HK-2 (cell line): Measurements from ENCODE around the gene MRPS27.

Experiments
- DNase-seq: peaks from one replicate; pipeline ENCODE4 v3.0.0-alpha.2; 2018; ENCODE audit not compliant: unreplicated experiment

Gene MRPS27

GRCh38 chr5:72319976-72320752 lies at the start of gene MRPS27, which contains the start of gene PTCD2:
Gene MRPS27 (minus strand): TSS chr5:72320240. CDS start chr5:72320221, 19 bp downstream.
Gene PTCD2 (plus strand): TSS chr5:72320373. CDS start chr5:72320383, 10 bp downstream.
- peak; percentile 90 for DNase-seq

GRCh38 chr5:72369711-72370110 lies 49.7 kb upstream of the MRPS27 start:
- no peak for DNase-seq

GRCh38 chr5:72369301-72369700 lies 49.3 kb upstream of the MRPS27 start:
- no peak for DNase-seq

- no peak for DNase-seq
Measured at GRCh38 chr5:72368271-72368670, 48.2 kb upstream of the MRPS27 start.

DNA sequence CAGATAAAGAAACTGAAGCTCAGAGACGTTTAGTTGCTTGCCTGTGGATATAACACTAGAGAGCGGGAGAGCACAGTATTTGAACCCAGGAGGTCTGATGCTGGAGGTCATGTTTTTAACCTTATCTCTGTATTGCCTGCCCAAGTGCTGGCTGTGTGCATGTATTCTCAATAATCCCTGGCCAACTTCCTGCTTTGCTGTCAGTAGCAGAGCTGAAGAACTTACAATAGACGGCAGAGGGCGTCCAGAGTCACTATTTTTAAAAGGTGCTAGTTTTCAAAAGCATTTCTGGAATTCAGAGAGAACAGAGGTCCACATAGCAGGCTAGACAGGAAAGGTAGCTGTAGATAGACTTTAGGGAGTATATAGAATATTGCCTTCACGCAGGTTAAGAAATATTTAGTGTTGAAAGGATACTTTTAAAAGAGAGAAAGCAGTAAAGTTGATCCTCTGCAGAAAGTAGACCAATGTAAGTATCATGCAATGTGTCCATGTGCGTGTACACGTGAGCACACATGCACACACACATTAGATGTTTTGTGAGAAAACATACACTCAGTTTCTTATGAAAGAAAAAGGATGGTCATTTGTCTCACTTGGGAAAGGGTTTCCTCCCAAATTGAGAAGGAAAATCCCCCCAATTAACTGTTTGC lies 46.4 kb upstream of the MRPS27 start:
- no peak for DNase-seq

GRCh38 chr5:72364951-72365350 lies 44.9 kb upstream of the MRPS27 start:
- DNase-seq: no peak

DNA sequence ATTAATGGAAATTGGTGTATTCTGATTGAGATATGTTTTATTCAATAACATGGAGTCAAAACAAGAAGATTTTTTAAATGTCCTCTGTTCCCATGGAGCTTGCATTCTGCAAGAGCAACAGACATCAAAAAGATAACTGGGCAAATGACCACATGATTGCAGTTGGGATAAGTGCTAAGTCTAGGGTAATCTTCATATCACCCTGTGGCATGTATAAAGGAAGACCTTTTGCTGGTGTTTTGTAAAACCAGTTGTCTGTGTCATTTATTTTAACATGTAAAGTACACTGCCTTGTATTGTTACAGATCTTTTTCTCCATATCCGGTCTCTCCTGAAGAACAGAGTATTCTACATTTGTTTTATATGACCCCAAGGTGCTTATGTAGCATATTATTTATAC lies 44.1 kb upstream of the MRPS27 start:
- no peak for DNase-seq

GRCh38 chr5:72363166-72363802 lies 43.2 kb upstream of the MRPS27 start:
- peak; percentile 13 for DNase-seq

DNA sequence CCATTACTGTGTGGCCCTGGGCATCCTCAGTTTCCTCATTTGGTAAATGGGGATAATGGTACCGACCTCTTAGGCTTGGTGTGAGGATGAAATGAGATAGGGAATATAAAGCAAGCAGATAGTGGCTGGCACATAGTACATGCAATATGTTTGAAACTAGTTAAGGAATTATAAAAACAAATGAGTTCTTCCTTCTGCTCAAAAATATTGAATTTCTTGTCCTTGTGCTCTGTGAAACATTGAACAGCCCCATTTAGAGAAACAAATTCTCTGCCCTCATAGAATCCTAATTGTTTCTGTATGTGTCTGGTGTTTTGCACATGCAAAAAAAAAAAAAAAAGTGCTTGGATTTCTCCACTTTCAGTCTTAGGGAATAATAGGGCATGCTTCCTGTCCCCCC lies 39.8 kb upstream of the MRPS27 start:
- DNase-seq: no peak

- DNase-seq: no peak
Measured at GRCh38 chr5:72358925-72359324, 38.9 kb upstream of the MRPS27 start.

DNA sequence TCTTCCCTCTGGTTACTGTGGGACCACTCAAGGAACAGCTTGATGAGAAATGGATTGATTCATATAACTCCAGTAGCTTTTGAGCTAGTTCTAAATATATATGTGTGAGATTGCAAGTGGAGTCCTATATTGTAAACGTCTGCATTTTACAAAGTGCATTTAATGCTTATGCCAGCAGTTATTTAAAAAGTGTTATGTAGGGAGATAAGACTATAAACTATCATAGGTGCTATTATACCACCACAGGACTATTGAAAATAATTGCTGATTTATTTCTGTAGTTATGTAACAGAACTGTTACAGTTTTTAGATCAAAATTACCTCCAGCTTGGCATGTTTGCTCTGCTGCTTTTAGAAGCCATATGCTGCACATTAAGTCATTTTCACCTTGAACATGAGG lies 36.3 kb upstream of the MRPS27 start:
- DNase-seq: no peak

- DNase-seq: peak; percentile 22
Measured at GRCh38 chr5:72355706-72356299, 35.8 kb upstream of the MRPS27 start.

GRCh38 chr5:72353046-72353445 lies 33.0 kb upstream of the MRPS27 start:
- no peak for DNase-seq

DNA sequence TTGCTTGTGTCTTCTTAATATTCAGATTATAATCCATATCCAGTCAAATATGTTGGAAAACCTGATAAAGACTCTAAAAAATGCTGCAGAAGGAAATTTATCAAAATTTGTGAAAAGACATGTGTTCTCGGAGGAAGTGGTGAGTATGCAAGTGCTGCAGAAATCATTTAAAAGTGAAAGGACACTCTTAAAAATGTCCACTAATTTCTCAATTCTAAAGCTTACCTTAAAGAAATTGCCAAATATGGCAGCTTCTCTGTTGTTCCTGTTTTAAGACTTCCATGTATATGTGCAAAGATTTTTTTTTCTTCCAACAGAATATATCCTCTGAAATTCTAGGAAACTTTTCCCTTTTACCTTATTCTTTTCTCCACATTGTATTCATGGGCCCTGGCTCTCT lies 32.6 kb upstream of the MRPS27 start:
- no peak for DNase-seq

- DNase-seq: no peak
Measured at GRCh38 chr5:72351376-72351775, 31.3 kb upstream of the MRPS27 start.

DNA sequence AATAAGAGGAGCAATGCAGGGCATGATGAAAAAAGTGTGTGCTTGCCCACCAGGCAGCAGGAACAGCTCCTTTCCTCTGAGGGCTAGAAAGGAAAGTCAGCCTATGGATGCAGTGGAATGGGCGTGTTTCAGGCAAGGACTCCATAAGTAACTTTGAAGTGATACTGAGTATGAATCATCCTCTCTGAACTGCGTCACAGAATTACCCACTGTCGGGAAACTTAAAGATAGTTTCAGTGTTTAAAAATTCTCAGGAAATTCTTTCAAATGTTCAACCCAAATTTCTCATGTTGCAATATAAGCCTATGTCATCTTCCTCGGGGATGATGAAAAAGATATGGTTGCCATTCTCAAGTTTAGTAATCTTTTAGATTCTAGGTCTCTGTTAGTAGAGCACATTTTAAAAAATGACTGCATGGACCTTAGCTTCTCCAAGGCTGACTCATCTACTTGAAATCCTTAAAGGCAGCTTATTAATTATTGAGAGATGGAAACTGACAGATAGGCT lies 27.8 kb upstream of the MRPS27 start:
- DNase-seq: no peak

GRCh38 chr5:72346398-72346797 lies 26.4 kb upstream of the MRPS27 start:
- DNase-seq: no peak

DNA sequence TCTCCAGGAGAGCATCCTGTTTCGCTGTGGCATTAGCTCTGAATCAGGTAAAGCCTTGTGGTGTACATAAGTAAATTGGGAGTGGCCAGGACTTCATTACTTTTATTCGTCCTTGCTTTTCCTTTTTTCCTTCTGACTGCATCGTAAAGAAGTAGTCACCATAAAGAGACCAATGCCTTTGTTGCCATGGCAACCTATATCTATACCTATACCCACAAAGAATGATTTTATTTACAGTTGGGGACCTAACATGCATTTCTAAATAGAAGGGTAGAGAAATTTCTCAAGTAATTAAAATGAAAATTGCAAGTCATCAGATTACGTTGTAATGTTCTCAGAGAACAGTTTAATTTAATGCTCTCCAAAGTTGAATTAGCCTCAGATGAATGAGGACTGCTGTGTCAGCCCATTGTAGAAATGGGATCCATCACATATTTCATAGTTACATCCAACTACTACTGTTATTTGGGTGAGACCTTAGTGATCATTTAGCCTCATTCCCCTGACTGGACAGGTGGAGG lies 18.7 kb upstream of the MRPS27 start:
- no peak for DNase-seq

DNA sequence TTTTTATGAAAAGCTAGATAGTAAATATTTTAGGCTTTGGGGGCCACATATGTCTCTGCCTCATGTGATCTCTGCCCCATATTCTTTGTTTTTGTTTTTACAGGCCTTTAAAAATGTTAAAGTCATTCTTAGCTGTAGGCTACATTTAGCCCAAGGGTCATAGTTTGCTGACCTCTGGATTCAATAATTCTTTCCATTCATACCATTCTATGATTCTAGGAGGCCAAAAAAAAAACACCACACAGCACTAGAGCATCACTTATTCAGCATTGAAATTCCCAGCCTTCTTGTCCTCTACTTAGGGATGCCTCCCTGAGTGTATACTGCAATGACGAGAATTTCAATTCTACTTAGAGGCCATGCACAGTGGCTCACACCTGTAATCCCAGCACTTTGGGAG lies 17.1 kb upstream of the MRPS27 start:
- no peak for DNase-seq

DNA sequence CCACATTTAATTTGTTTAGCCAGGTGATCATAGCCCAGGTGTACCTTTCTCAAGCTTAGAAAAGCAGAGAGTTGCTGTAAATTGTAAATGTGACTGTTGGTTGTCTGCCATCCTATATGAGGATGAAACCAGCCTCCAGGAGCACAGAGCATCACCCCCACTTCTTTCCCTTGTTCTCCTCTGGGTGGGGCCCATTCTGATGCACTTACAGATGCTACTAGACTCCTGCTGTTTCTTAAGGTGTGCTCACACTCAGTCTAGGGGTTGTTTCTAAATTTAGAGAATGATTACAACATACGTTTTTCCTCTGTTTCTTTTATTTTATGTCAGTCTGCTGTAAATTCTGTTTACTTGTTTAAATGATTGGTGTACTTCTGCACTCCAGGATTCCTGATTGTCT lies 10.7 kb upstream of the MRPS27 start:
- DNase-seq: no peak

DNA sequence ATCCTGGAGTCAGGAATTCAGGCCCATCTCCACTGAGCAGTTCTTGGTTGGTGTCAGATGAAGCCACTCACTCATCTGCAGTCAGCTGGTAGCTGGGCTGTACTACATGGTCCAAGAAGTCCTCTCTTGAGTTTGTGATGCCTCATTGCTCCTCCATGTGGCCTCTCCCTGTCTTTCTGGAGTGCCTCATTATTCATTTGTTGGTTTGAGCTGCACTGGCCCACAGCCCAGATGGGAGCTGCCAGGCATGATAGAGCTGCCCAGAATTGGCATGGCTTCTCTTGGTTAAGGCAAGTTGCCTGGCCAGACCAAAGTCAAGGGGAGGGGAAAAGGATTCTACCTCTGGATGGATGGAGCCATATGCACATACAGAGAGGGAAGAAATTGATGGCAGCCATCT lies 8.1 kb upstream of the MRPS27 start:
- DNase-seq: peak; percentile 26

DNA sequence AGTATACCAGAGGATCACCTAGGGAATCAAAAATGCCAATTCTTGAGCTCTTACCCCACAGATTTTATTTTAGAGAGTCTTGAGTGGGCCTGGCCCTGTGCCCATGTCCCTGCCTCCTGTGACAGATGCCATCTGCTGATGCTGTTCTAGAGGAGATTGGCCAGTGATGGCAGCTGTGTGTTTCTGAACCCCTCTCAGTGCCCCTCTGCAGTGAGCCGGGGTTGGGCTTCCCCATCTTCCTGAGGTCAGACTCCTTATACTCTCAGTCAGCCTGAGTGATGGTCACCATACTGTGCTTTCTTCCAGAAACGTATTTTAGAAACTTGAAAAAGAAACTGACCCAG lies 6.2 kb upstream of the MRPS27 start:
- DNase-seq: no peak
